PFSK-1 (cell line): ENCODE measurements around the gene ZNF831.

Experiments used
- POLR2AphosphoS5 ChIP-seq: IDR thresholded peaks from 2 replicates; pipeline ENCODE4 v1.6.1; 2012; ENCODE audit warnings: low read depth, mild to moderate bottlenecking, control low read depth, low read length, moderate library complexity
- SIN3A ChIP-seq: IDR thresholded peaks from 2 replicates; pipeline ENCODE4 v1.6.1; 2012; ENCODE audit warnings: mild to moderate bottlenecking, low read length, moderate library complexity, borderline replicate concordance; ENCODE audit not compliant: insufficient read depth
- TAF1 ChIP-seq: IDR thresholded peaks from 2 replicates; pipeline ENCODE4 v1.6.1; 2012; ENCODE audit warnings: low read length, control low read depth, borderline replicate concordance; ENCODE audit not compliant: insufficient read depth
- TF ChIP-seq, protein P1 (sequence below), 2 experiments: IDR thresholded peaks; 2 replicates each; pipeline versions ENCODE4 v1.6.1 to v1.8.0; 2011 to 2012; ENCODE audit warnings: low read depth in 2 of 2, low read length in 2 of 2, control low read depth in 1 of 2, inconsistent platforms in 1 of 2, mild to moderate bottlenecking in 1 of 2, moderate library complexity in 1 of 2; ENCODE audit not compliant: insufficient read depth in 1 of 2

DNA sequence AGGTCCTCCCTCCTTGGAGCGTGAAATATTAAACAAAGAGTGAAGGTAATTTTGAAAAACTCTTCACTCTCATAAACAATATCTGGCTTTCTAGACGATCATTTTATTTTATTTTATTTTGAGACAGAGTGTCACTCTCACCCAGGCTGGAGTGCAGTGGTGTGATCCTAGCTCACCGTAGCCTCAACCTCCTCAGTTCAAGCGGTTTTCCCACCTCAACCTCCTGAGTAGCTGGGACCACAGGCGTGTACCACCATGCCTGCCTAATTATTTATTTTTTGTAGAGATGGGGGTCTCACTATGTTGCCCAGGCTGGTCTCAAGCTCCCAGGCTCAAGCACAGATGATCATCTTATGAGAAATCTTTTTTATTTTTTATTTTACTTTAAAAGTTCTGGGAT, 16.4 kb downstream of the ZNF831 start:
- no peak for TF ChIP-seq POLR2AphosphoS5
- no peak for TF ChIP-seq TAF1
- TF ChIP-seq, protein P1, sequence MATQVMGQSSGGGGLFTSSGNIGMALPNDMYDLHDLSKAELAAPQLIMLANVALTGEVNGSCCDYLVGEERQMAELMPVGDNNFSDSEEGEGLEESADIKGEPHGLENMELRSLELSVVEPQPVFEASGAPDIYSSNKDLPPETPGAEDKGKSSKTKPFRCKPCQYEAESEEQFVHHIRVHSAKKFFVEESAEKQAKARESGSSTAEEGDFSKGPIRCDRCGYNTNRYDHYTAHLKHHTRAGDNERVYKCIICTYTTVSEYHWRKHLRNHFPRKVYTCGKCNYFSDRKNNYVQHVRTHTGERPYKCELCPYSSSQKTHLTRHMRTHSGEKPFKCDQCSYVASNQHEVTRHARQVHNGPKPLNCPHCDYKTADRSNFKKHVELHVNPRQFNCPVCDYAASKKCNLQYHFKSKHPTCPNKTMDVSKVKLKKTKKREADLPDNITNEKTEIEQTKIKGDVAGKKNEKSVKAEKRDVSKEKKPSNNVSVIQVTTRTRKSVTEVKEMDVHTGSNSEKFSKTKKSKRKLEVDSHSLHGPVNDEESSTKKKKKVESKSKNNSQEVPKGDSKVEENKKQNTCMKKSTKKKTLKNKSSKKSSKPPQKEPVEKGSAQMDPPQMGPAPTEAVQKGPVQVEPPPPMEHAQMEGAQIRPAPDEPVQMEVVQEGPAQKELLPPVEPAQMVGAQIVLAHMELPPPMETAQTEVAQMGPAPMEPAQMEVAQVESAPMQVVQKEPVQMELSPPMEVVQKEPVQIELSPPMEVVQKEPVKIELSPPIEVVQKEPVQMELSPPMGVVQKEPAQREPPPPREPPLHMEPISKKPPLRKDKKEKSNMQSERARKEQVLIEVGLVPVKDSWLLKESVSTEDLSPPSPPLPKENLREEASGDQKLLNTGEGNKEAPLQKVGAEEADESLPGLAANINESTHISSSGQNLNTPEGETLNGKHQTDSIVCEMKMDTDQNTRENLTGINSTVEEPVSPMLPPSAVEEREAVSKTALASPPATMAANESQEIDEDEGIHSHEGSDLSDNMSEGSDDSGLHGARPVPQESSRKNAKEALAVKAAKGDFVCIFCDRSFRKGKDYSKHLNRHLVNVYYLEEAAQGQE (IDR thresholded peaks at IDR 0.05; ENCODE audit: insufficient read depth in 1 of 2, low read depth in 2 of 2, low read length in 2 of 2) = no peak
- TF ChIP-seq SIN3A = no peak
